Measurements from ENCODE around the gene KDM1B. TPM values are rescaled to one million over a fixed set of nuclear protein-coding genes. Genes with fewer than 3 reads are reported as not detected.

The KDM1B gene
- polyA plus RNA-seq, 1 of the 3 experiments (the other 2 are of a cell fraction) = 9.4 TPM

DNA sequence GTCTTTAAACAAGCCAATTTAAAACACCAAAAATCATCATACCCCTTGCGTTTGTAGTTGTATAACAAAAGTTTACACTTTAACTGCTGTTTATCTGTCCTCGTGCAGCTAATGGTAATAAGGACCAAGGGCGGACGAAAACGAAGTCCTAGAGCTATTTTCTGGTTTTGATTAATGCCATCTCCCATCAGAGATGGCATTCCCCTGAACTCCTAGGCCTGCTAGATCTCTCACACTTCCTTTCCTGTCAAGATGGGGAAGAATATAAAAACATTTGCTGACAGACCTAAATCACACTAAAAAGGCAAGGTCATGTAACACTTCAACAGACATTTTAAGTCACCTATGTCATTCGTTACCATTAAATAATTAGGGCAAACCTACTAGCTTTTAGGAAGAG is 99.6 kb downstream of the KDM1B start:
- WGBS (ENCODE audit: low lambda C conversion rate) = 82% methylated on average over 6 of the region's 6 CpGs
- H2AFZ ChIP-seq (ENCODE audit: low read depth) = no peak overlapping the region
- CTCF ChIA-PET = no interaction called here

DNA sequence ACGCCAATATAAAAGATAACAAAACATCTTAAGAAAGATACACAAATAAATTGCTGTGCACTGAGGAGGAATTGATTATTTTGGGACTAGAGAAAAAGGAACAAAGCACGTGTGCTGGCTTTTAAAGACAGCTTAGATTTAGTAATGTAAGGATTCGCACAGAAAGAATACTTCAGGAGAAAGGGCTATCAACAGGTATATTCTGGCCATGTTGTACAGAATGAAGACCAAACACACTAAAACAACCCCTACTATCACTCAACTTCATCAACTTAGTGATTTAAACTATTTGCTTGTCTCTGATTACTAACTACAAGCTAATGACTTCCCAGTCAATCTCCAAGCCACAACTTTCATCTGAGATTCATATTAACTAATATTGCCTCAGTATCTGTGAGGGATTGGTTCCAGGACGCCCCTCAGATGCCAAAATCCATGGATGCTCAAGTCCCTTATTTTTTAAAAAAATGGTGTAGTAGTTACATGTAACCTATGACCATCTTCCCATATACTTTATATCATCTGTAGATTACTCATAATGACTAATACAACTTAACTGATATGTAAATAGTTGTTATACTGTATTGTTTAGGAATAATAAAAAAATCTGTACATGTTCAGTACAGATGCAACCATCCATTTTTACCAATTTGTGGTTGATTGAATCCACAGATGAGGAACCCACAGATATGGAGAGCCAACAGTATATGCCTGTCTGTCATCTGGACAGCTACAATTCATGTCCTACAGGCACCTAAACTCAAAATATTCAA is 104.6 kb downstream of the KDM1B start:
- Histone ChIP-seq H3K79me2 (ENCODE audit: insufficient read depth) (peaks cover 92% of the 10 kb centered on the region), H3F3A (replicated peaks; ENCODE audit: insufficient read depth) (peaks cover 5% of the 10 kb centered on the region), H3K9me2 (no peaks in the 10 kb centered on the region), H3K4me2 (peak overlapping the region; percentile 91; the same call in 1 of the 2 replicates), H3K9me3 (no peaks in the 10 kb centered on the region), H3K27me3 (ENCODE audit: insufficient read depth) (no peaks in the 10 kb centered on the region), H3K9ac (no peak overlapping the region), H3K4me3 (ENCODE audit: low read depth in 2 of 2, low read length in 1 of 2) (no peak overlapping the region), H3K4me1 (ENCODE audit: control insufficient read depth in 1 of 2, insufficient read depth in 2 of 2, low read depth in 1 of 2, low read length in 1 of 2) (peaks cover 21% of the 10 kb centered on the region in 2 experiments; a peak in 3 of 4 replicates), H4K20me1 (ENCODE audit: insufficient read depth) (peaks cover 56% of the 10 kb centered on the region), H3K27ac (ENCODE audit: low read depth in 2 of 2, low read length in 1 of 2) (peak overlapping the region; percentile 36 to 45; a peak in 3 of 4 replicates), H3K36me3 (replicated peaks in 1 of 2; ENCODE audit: control insufficient read depth in 1 of 2, insufficient read depth in 2 of 2, low read length in 1 of 2) (peaks cover 33 to 36% of the 10 kb centered on the region in 2 experiments), H2AFZ (ENCODE audit: low read depth) (no peak overlapping the region)
- TF ChIP-seq FOSL2 (IDR thresholded peaks at IDR 0.05; ENCODE audit: borderline replicate concordance, low read depth) = peak; percentile 21; the same call in 1 of the 2 replicates
- no peak for TF ChIP-seq TCF12 (IDR thresholded peaks at IDR 0.05)
- no peak for TF ChIP-seq RAD21 (IDR thresholded peaks at IDR 0.05; ENCODE audit: low read length)
- TF ChIP-seq EP300 (IDR thresholded peaks at IDR 0.05; ENCODE audit: borderline replicate concordance in 1 of 2, low read depth in 1 of 2, low read length in 1 of 2) = no peak
- TF ChIP-seq, protein P1, sequence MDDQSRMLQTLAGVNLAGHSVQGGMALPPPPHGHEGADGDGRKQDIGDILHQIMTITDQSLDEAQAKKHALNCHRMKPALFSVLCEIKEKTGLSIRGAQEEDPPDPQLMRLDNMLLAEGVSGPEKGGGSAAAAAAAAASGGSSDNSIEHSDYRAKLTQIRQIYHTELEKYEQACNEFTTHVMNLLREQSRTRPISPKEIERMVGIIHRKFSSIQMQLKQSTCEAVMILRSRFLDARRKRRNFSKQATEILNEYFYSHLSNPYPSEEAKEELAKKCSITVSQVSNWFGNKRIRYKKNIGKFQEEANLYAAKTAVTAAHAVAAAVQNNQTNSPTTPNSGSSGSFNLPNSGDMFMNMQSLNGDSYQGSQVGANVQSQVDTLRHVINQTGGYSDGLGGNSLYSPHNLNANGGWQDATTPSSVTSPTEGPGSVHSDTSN (IDR thresholded peaks at IDR 0.05) = 0 out of 2 replicates have a peak, but pooled peaks have one; percentile 9
- TF ChIP-seq FOXM1 (IDR thresholded peaks at IDR 0.05; ENCODE audit: low read depth) = no peak
- no peak for TF ChIP-seq EZH2phosphoT487 (IDR thresholded peaks at IDR 0.05; ENCODE audit: borderline replicate concordance, low read depth)
- no peak for TF ChIP-seq RFX5 (IDR thresholded peaks at IDR 0.05; ENCODE audit: low read length)
- TF ChIP-seq SIN3A (IDR thresholded peaks at IDR 0.05; ENCODE audit: borderline replicate concordance, low read depth, low read length) = no peak
- TF ChIP-seq SMC3 (IDR thresholded peaks at IDR 0.05; ENCODE audit: low read depth, low read length) = no peak
- TF ChIP-seq, protein P2, sequence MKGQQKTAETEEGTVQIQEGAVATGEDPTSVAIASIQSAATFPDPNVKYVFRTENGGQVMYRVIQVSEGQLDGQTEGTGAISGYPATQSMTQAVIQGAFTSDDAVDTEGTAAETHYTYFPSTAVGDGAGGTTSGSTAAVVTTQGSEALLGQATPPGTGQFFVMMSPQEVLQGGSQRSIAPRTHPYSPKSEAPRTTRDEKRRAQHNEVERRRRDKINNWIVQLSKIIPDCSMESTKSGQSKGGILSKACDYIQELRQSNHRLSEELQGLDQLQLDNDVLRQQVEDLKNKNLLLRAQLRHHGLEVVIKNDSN (IDR thresholded peaks at IDR 0.05; ENCODE audit: borderline replicate concordance, low read depth) = no peak
- no peak for TF ChIP-seq NFIC (IDR thresholded peaks at IDR 0.05; ENCODE audit: borderline replicate concordance)
- ChIA-PET POLR2A (no interaction called here), CTCF (no interaction called here)
- no peak for DNase-seq
- WGBS (ENCODE audit: low lambda C conversion rate) = 93% methylated on average over 4 of the region's 4 CpGs

More for the DNA sequence above, 99.6 kb downstream of the KDM1B start:
- peak overlapping the region in 1 of 2 experiments; percentile 17; a peak in 2 of 4 replicates for H3K27ac ChIP-seq (ENCODE audit: low read depth in 2 of 2, low read length in 1 of 2)
- peak; percentile 29 for DNase-seq
- H3K36me3 ChIP-seq (replicated peaks in 1 of 2; ENCODE audit: control insufficient read depth in 1 of 2, insufficient read depth in 2 of 2, low read length in 1 of 2) = peaks cover 58 to 68% of the 10 kb centered on the region in 2 experiments
- POLR2A ChIA-PET = no interaction called here
- no peak overlapping the region for H3K9ac ChIP-seq
- H3K4me1 ChIP-seq (ENCODE audit: control insufficient read depth in 1 of 2, insufficient read depth in 2 of 2, low read depth in 1 of 2, low read length in 1 of 2) = peaks cover 2 to 5% of the 10 kb centered on the region in 2 experiments; a peak in 3 of 4 replicates
- H3K9me3 ChIP-seq = no peaks in the 10 kb centered on the region
- peaks cover under 1% of the 10 kb centered on the region for H3F3A ChIP-seq (replicated peaks; ENCODE audit: insufficient read depth)
- no peaks in the 10 kb centered on the region for H3K27me3 ChIP-seq (ENCODE audit: insufficient read depth)
- no peak overlapping the region for H3K4me3 ChIP-seq (ENCODE audit: low read depth in 2 of 2, low read length in 1 of 2)
- peaks cover 23% of the 10 kb centered on the region for H4K20me1 ChIP-seq (ENCODE audit: insufficient read depth)
- peaks cover 100% of the 10 kb centered on the region for H3K79me2 ChIP-seq (ENCODE audit: insufficient read depth)
- H3K4me2 ChIP-seq = no peak overlapping the region
- H3K9me2 ChIP-seq = no peaks in the 10 kb centered on the region
- peak; percentile 53 for TF ChIP-seq TCF12 (IDR thresholded peaks at IDR 0.05)
- TF ChIP-seq RCOR1 (IDR thresholded peaks at IDR 0.05; ENCODE audit: low read length) = peak; percentile 62; the same call in 1 of the 2 replicates
- no peak for TF ChIP-seq RXRA (IDR thresholded peaks at IDR 0.05; ENCODE audit: borderline replicate concordance, low read depth)
- TF ChIP-seq, protein P1 (IDR thresholded peaks at IDR 0.05) = peak; percentile 42; the same call in 1 of the 2 replicates

Measured in SK-N-SH (cell line).